ENCODE data around the gene RAPGEF5. TPM values are rescaled to one million over a fixed set of nuclear protein-coding genes. Genes with fewer than 3 reads are reported as not detected.

Gene RAPGEF5
- total and polyA plus RNA-seq, 2 donors (not counting 3 experiments of a cell fraction or from before 2014, with no cell fraction given): 10.0 to 43.2 TPM

- dilution Hi-C loops (cut with MboI; ENCODE audit: extremely low pct_ligation_motif_present, low sequenced_read_pairs): no loop called here
- ChIA-PET CTCF (interaction anchor here (0.8 to 3.3 kb wide), 10 partner anchors 11 to 198 kb away, joined by 3 to 13 read pairs (median 3); no protein-coding TSS in a partner anchor), POLR2A (no interaction called here)
- Histone ChIP-seq H3K4me2 (ENCODE audit: insufficient read depth, low read length) (no peak overlapping the region), H3K9ac (replicated peaks; ENCODE audit: extremely low read depth, insufficient read depth, low read length) (no peak overlapping the region), H3K27ac (ENCODE audit: insufficient read depth, low read depth, low read length) (no peak overlapping the region), H3K9me3 (replicated peaks; ENCODE audit: control insufficient read depth, insufficient read depth, low read length) (no peaks in the 10 kb centered on the region), H3K4me3 (replicated peaks in 1 of 3; ENCODE audit: insufficient read depth in 1 of 3, low read depth in 1 of 3, low read length in 3 of 3) (no peak overlapping the region), H2AFZ (ENCODE audit: low read depth, low read length) (no peak overlapping the region), H3K36me3 (ENCODE audit: control insufficient read depth in 2 of 2, extremely low read depth in 1 of 2, insufficient read depth in 2 of 2, low read length in 2 of 2) (no peaks in the 10 kb centered on the region), H3K27me3 (ENCODE audit: control insufficient read depth in 2 of 2, insufficient read depth in 2 of 2, low read length in 2 of 2) (no peaks in the 10 kb centered on the region), H3K9me1 (replicated peaks; ENCODE audit: control insufficient read depth, extremely low read depth, insufficient read depth, low read length) (no peaks in the 10 kb centered on the region), H4K20me1 (replicated peaks; ENCODE audit: control insufficient read depth, extremely low read depth, insufficient read depth, low read length) (no peaks in the 10 kb centered on the region), H3K4me1 (ENCODE audit: control insufficient read depth, extremely low read depth, insufficient read depth, low read length) (no peaks in the 10 kb centered on the region), H3K79me2 (ENCODE audit: control insufficient read depth, insufficient read depth, low read length) (no peaks in the 10 kb centered on the region)
- TF ChIP-seq POLR2A (IDR thresholded peaks at IDR 0.05; ENCODE audit: low read depth, low read length) (no peak), MAX (IDR thresholded peaks at IDR 0.05; ENCODE audit: insufficient read depth, insufficient read length) (no peak), JUN (IDR thresholded peaks at IDR 0.05; ENCODE audit: borderline replicate concordance, insufficient read depth, insufficient read length, low read depth) (no peak), FOS (IDR thresholded peaks at IDR 0.05; ENCODE audit: borderline replicate concordance, insufficient read depth, low read length) (no peak), GATA2 (IDR thresholded peaks at IDR 0.05; ENCODE audit: insufficient read depth, insufficient read length, low read depth, low read length) (no peak), MYC (IDR thresholded peaks at IDR 0.05; ENCODE audit: low read depth, low read length) (no peak), CTCF (IDR thresholded peaks at IDR 0.05; ENCODE audit: extremely low read depth in 1 of 2, insufficient read depth in 1 of 2, low read depth in 1 of 2, low read length in 2 of 2) (no peak), EZH2 (IDR thresholded peaks at IDR 0.05; ENCODE audit: borderline replicate concordance, low read depth, low read length, severe bottlenecking) (no peak), POLR2AphosphoS5 (IDR thresholded peaks at IDR 0.05; ENCODE audit: insufficient read depth, low read depth, low read length) (no peak)
- no peak for DNase-seq (ENCODE audit: low read depth, low spot score)
- intact Hi-C loops (cut with micrococcal nuclease): no loop called here
- no TSS peak for BruUV-seq (replicated peaks)
- no peak for FAIRE-seq
Measured at GRCh38 chr7:22307816-22308215, 49.1 kb downstream of the RAPGEF5 start.

Measured in endothelial cell of umbilical vein (primary cell).